ENCODE results near the gene ZNF280C.

Gene ZNF280C

GRCh38 chrX:130179170-130179569, 89.5 kb downstream of the ZNF280C start:
- no peak overlapping the region for H3K4me3 ChIP-seq (ENCODE audit: low read depth, low read length)

DNA sequence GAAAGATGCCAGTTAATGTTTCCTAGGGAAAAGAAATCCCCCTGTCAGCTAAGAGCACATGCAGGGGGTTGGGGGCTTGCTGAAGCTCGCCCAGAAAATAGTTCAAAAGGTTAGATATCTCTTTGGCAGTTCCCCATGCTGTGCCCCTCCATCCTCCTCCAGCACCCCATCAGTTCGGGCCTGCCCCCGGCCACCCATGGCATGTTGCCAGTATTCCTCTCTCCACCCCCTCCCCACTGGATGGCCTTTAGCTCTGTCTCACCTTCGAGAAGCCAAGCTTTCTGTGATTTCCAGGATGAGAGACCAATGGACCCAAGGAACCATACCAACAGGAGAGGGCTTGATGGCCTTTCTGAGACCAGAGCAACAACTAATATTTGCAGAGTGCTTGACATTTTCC, 91.8 kb downstream of the ZNF280C start:
- no peak for TF ChIP-seq CTCF (conservative IDR thresholded peaks at IDR 0.05; ENCODE audit: low read depth, low read length)
- DNase-seq (ENCODE audit: low read depth), result no peak
- no peak overlapping the region for H3K4me3 ChIP-seq (ENCODE audit: low read depth, low read length)

More at GRCh38 chrX:130179170-130179569, 89.5 kb downstream of the ZNF280C start:
- TF ChIP-seq CTCF (conservative IDR thresholded peaks at IDR 0.05; ENCODE audit: low read depth, low read length), result no peak
- no peak for DNase-seq (ENCODE audit: low read depth)

GRCh38 chrX:130176354-130176776, 92.3 kb downstream of the ZNF280C start:
- H3K4me3 ChIP-seq (ENCODE audit: low read depth, low read length), result no peak overlapping the region
- no peak for TF ChIP-seq CTCF (conservative IDR thresholded peaks at IDR 0.05; ENCODE audit: low read depth, low read length)
- no peak for DNase-seq (ENCODE audit: low read depth)

- DNase-seq (ENCODE audit: low read depth), result no peak
- no peak for TF ChIP-seq CTCF (conservative IDR thresholded peaks at IDR 0.05; ENCODE audit: low read depth, low read length)
- H3K4me3 ChIP-seq (ENCODE audit: low read depth, low read length), result no peak overlapping the region
These were observed 93.8 kb downstream of the ZNF280C start for GRCh38 chrX:130174937-130175336.

DNA sequence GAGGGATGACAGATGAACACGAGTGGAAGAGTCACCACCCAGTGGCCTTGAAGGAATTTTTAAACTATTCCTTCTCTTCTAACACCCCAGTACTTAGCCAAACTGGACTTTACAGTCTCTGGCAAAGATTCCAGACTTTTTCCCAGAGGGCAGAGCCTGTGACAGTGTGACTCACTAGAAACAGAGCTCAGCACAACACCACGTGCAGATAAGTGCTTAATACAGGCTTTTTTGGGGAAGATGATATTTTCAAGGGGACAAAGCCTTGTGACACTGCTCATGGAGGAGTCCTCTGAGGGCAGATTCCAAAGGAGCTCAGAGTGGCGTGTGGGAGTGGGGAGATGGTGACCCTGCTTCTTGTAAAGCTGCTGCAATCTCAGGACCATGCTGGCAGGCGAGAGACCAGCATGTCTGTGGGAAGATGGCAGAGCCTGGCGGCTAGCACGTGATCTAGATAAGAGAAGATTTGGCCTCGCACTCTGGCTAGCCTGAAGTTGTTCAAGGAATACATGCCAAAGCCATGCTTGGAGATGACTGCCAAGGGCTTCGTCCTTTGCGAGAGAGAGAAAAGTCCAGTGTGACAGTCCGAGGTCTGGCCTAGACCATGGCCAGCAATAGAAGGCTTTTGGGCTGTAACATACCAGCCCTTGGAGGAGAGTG, 94.5 kb downstream of the ZNF280C start:
- no peak overlapping the region for H3K4me3 ChIP-seq (ENCODE audit: low read depth, low read length)
- TF ChIP-seq CTCF (conservative IDR thresholded peaks at IDR 0.05; ENCODE audit: low read depth, low read length), result no peak
- DNase-seq (ENCODE audit: low read depth), result peak; percentile 55

GRCh38 chrX:130173190-130173895, 95.4 kb downstream of the ZNF280C start:
- no peak overlapping the region for H3K4me3 ChIP-seq (ENCODE audit: low read depth, low read length)
- TF ChIP-seq CTCF (conservative IDR thresholded peaks at IDR 0.05; ENCODE audit: low read depth, low read length), result no peak
- peak; percentile 84 for DNase-seq (ENCODE audit: low read depth)
